H1 (cell line): Measurements from ENCODE around the gene UPB1. TPM values are rescaled to one million over a fixed set of nuclear protein-coding genes. Genes with fewer than 3 reads are reported as not detected.

ENCODE experiments used
- MAX ChIP-seq: IDR thresholded peaks from 2 replicates; pipeline ENCODE4 v1.6.1; 2012; ENCODE audit warnings: inconsistent platforms
- RAD21 ChIP-seq, 2 experiments: IDR thresholded peaks in 1 of 2; conservative IDR thresholded peaks in 1 of 2; 2 replicates each; pipeline ENCODE4 v1.6.1; 2011; ENCODE audit warnings: low read depth in 2 of 2, low read length in 2 of 2, improper control_type of control experiment in 1 of 2, inconsistent platforms in 1 of 2, mild to moderate bottlenecking in 1 of 2, moderate library complexity in 1 of 2
- SUZ12 ChIP-seq: fragments of 200-600 bp; sonication (generic); IDR thresholded peaks from 2 replicates; pipeline ENCODE4 v1.6.1; 2012; ENCODE audit warnings: mild to moderate bottlenecking, inconsistent platforms, low read length, moderate library complexity, mixed read lengths
- TAF7 ChIP-seq: optimal IDR thresholded peaks from 2 replicates; pipeline ENCODE3; 2011; ENCODE audit warnings: low read depth, mild to moderate bottlenecking, inconsistent platforms, low read length, moderate library complexity, borderline replicate concordance
- USF2 ChIP-seq: IDR thresholded peaks from 2 replicates; pipeline ENCODE4 v1.6.1; 2011; ENCODE audit warnings: low read length, improper control_type of control experiment
- polyA plus RNA-seq, 7 experiments: library from polyadenylated mRNA; depleted of rRNA in 3 of 7; stranded (reverse) in 5 of 7; unstranded in 2 of 7; fragments of >200 nt in 5 of 7; fragments of 200-250 nt in 2 of 7; gene quantifications; 1 replicate in 5 of 7; 2 replicates in 1 of 7; 4 replicates in 1 of 7; pipeline versions ENCODE4 v1.2.1 to v1.2.3, GENCODE V29; 2011 to 2013; ENCODE audit warnings: missing spikeins in 2 of 7, mixed read lengths in 2 of 7
- total RNA-seq: library from RNA; stranded (reverse); fragmentation: NEBNext Ultra II Directional; extraction: Animal tissue kit (Norgen Biotek cat#: 25700); gene quantifications from 2 replicates; pipeline ENCODE4 v1.2.1, GENCODE V29; 2021

Gene UPB1
- total and polyA plus RNA-seq, 2 of the 8 experiments (the other 6 are each of a cell fraction or from before 2014, with no cell fraction given), result 0.09 TPM; not detected in 1

- TF ChIP-seq RAD21 (IDR thresholded peaks at IDR 0.05 in 1 of 2, conservative IDR thresholded peaks at IDR 0.05 in 1 of 2; ENCODE audit: low read depth in 2 of 2, low read length in 2 of 2) (peak in 1 of 2 experiments; percentile 42; a peak in 2 of 4 replicates), SUZ12 (no peak), TAF7 (no peak), USF2 (no peak), MAX (peak; percentile 20; the same call in 1 of the 2 replicates)
Measured at GRCh38 chr22:24507716-24508115, 12.6 kb downstream of the UPB1 start (continued).
